Mesenteric fat pad (tissue), 1 donor: Measurements from ENCODE around the gene ARHGEF28. TPM values are rescaled to one million over a fixed set of nuclear protein-coding genes. Genes with fewer than 3 reads are reported as not detected.

ENCODE experiments used
- DNase-seq: peaks from one replicate; pipeline ENCODE4 v3.0.0-alpha.2; 2020; ENCODE audit warnings: low spot score
- total RNA-seq: library from RNA; stranded (reverse); fragmentation: NEBNext Ultra II Directional; extraction: Animal tissue kit (Norgen Biotek cat#: 25700); gene quantifications from one replicate; pipeline ENCODE4 v1.2.1, GENCODE V29; 2021
- donor health status: DM: yes; HTN: yes; CAD: no.

The ARHGEF28 gene
- total RNA-seq, 1 donor from 2014 or later, result 9.4 TPM

DNA sequence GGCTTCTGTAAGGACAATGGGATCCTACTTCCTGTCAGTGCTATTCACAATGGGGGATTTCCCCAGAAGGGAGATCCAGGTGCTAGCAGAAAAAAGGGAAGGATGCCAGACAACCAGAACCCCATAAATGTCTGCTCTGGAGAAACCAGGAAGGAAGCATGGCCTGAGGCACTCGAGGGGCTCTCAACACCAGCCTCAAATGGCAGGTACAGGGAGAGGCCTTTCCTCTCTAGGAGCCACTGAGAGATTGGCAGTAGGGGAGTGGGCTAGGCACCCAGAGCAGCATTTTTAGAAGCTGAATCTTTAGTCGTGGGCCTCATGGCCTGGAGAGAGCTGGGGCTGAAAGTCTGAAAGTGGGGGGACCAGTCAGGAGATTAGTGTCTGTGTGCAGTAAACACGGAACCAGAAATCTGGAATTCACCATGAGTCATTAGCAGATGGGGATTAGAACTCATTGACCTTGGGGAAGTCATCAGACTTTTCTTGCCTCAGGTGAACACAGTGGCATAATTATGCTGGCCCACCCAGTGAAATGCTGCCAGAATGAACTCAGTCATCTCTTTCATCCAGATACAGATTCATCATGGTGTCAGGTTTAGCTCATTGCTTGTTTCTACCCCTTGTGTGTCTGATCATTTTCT, 28.3 kb downstream of the ARHGEF28 start:
- DNase-seq, result no peak

- DNase-seq, result no peak
Measured at GRCh38 chr5:73654819-73655318, 28.9 kb downstream of the ARHGEF28 start.

GRCh38 chr5:73655521-73656160, 29.6 kb downstream of the ARHGEF28 start:
- DNase-seq, result no peak

- no peak for DNase-seq
Measured at GRCh38 chr5:73661753-73662152, 35.8 kb downstream of the ARHGEF28 start.

DNA sequence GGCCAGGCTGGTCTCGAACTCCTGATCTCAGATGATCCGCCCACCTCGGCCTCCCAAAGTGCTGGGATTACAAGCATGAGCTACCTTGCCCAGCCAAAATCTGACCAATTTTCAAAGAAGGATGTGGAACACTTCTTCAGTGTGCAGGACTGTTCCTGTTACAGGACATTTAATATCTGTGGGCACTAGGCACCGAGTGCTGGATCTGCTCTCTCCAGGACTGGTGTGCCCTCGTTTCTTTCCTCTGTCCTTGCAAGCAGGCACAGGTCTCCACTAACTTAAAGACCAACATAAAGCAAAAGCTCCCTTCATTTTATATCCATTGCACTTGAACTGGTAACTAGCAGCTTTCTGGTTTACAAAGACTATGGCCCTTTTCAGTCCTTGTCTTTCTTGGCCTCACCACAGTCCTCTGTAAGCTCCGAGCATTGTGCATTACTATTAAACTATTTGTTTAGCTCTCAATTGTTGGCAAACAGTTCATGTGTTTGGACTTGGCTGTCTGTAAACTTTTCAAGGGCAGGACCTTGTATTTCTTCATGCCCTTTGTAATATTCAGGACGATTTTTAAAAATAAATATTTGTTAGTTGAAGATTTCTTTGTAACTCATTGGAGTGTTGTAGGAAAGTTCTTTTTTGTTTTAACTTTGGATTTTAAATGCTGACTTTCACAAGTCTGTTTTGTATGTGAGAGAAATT, 37.3 kb downstream of the ARHGEF28 start:
- DNase-seq, result no peak

- DNase-seq, result no peak
Measured at GRCh38 chr5:73663860-73664240, 37.9 kb downstream of the ARHGEF28 start.

GRCh38 chr5:73664796-73665195, 38.8 kb downstream of the ARHGEF28 start:
- no peak for DNase-seq

- DNase-seq, result no peak
Measured at GRCh38 chr5:73666891-73667290, 40.9 kb downstream of the ARHGEF28 start.

- DNase-seq, result no peak
Measured at GRCh38 chr5:73668017-73668416, 42.0 kb downstream of the ARHGEF28 start.

GRCh38 chr5:73668486-73669111, 42.6 kb downstream of the ARHGEF28 start:
- no peak for DNase-seq

DNA sequence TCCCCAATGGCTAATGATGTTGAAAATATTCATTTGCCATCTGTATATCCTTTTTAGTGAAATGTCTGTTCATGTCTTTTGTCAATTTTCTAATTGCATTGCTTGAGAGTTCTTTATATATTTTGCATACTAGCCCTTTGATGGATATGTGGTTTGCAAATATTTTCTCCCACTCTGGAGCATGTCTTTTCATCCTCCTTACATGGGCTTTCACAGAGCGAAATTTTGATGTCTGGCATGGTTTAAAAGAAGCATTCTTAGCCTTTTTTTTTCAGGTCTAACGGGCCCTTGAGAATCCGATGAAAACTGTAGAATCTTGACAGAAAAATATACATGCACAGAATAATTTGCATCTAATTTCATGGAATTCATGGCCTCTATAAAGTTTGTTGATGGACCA, 44.7 kb downstream of the ARHGEF28 start:
- no peak for DNase-seq

DNA sequence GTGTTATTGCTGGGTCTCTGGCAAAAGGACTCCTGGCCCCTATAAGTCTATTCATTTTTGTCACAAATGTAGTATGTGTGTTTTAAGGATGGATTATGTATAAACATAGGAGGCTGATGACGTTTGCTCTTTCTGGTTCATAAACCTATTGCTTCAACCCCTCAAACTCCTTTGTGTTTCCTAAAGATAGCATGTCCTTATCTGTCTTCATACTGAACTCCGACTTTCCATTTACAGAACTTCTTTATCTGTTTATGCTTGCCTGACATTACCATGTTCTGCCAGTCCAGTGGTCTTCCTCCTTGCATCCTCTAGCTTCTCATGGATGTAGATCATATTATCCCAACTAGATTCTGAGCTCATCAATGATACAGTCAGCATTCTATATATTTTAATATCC, 46.1 kb downstream of the ARHGEF28 start:
- no peak for DNase-seq

DNA sequence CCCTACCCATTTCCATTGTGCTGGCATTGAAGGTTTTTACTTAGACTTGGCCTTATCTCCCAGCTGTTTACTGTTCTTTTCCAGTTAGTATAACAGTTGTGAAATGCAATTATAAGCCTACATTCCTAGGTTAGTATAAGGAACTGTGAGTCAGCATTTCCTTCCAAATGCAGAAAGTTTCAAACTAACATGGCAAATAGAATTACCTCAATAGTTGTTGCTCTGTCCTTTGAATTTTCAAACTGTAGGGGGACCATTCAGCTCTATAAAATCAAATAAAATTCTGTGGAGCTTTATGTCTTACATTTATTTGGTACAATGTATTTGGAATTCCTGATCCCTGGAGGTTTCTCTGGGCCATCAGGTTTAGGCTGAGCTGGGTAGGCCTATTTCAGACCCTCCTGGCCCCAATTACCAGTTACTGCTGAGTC, 47.2 kb downstream of the ARHGEF28 start:
- DNase-seq, result no peak

GRCh38 chr5:73674669-73675004, 48.6 kb downstream of the ARHGEF28 start:
- no peak for DNase-seq

- no peak for DNase-seq
Measured at GRCh38 chr5:73678322-73678740, 52.3 kb downstream of the ARHGEF28 start.

DNA sequence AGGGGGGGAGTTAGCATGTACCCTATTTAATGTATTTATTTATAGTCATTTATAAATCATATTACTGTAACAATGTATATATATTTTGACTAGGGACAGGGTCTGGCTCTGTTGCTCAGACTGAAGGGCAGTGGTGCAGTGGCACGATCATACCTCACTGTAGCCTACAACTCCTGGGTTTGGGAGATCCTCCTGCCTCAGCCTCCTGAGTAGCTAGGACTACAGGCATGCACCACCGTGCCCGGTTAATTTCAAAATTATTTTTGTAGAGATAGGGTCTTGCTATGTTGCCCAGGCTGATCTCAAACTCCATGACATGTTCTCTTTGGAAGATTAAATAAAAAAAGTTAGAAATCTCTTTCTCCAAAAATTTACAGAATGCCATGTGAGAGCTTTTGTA, 52.8 kb downstream of the ARHGEF28 start:
- no peak for DNase-seq

DNA sequence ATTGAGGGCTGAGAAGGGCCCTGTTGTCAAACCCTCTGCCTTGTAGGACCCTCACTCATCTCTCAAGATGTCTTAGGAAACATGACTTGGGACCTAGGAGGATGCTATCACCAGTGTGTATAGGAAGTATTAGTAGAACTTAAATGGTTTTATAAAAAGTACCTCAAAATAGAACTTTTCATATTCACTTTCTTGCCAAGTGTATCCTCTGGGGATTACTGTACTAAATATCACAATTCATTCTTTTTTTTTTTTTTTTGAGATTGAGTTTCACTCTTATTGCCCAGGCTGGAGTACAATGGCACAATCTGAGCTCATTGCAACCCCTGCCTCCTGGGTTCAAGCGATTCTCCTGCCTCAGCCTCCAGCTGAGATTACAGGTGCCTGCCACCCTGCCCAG, 56.2 kb downstream of the ARHGEF28 start:
- no peak for DNase-seq

- no peak for DNase-seq
Measured at GRCh38 chr5:73684691-73685090, 58.7 kb downstream of the ARHGEF28 start.

DNA sequence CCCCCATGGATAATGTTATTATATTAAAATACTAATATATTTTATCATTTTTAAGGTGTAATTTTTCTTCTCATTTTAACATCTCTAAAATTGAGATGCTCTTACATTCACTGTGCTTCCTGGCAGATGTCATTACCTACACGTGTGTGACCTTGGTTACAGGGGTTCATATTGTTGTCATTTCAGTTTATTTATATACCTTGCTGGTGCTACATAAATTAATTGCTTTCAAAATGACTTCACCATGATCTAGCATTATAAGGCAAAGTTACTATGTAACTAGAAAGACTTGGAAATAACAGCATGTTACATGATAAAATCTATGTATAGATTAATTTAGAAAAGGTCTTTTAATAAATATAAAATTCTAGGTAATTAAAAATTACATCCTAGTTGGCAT, 60.9 kb downstream of the ARHGEF28 start:
- no peak for DNase-seq

GRCh38 chr5:73687357-73687756, 61.4 kb downstream of the ARHGEF28 start:
- no peak for DNase-seq

GRCh38 chr5:73690015-73690414, 64.0 kb downstream of the ARHGEF28 start:
- no peak for DNase-seq
